Transverse colon (tissue), 4 donors: ENCODE measurements around the gene SLC38A3.

Experiments used
- CTCF ChIP-seq, 5 experiments: fragments of 200-600 bp in 3 of 5; fragments of 450-650 bp in 2 of 5; sonication (generic) in 3 of 5; IDR thresholded peaks; 1 replicate in 2 of 5; 2 replicates in 3 of 5; pipeline ENCODE4 v1.5.1; 2016 to 2017; ENCODE audit warnings: antibody characterized with exemption in 5 of 5, inconsistent platforms in 3 of 5, mild to moderate bottlenecking in 2 of 5, moderate library complexity in 1 of 5
- POLR2AphosphoS5 ChIP-seq, 3 donors: sonication (generic); formaldehyde crosslinking; IDR thresholded peaks; one replicate each; pipeline ENCODE4 v1.6.1; 2016; ENCODE audit warnings: antibody characterized with exemption in 3 of 3

- TF ChIP-seq CTCF (IDR thresholded peaks at IDR 0.05) (no peak), POLR2AphosphoS5 (IDR thresholded peaks at IDR 0.05) (no peak)
Observed at GRCh38 chr3:50196253-50196801, 8.7 kb upstream of the SLC38A3 start.
